Astrocyte (in vitro differentiated cells and primary cell): Measurements from ENCODE around the gene TANK. TPM values are rescaled to one million over a fixed set of nuclear protein-coding genes. Genes with fewer than 3 reads are reported as not detected.

Experiments
- DNase-seq: peaks from one replicate; pipeline ENCODE4 v3.0.0-alpha.2; 2010; ENCODE audit warnings: low read depth
- FAIRE-seq: peaks from 2 replicates; lab custom pipeline; 2011; peaks lifted over from hg19 to GRCh38; lab: Jason Lieb, UNC
- H2AFZ ChIP-seq: 2 replicates; pipeline ENCODE4 v1.6.0; 2012; ENCODE audit warnings: low read depth, low read length, inconsistent platforms
- H3K27ac ChIP-seq: 2 replicates; pipeline ENCODE4 v1.5.1; 2011; ENCODE audit warnings: low read depth, low read length, inconsistent platforms
- H3K27me3 ChIP-seq: 2 replicates; pipeline ENCODE4 v1.6.0; 2011; ENCODE audit warnings: low read length, inconsistent platforms; ENCODE audit not compliant: insufficient read depth
- H3K36me3 ChIP-seq: 2 replicates; pipeline ENCODE4 v1.5.1; 2011; ENCODE audit warnings: low read length, inconsistent platforms; ENCODE audit not compliant: insufficient read depth
- H3K4me1 ChIP-seq: 2 replicates; pipeline ENCODE4 v1.5.1; 2011; ENCODE audit warnings: low read length, inconsistent platforms; ENCODE audit not compliant: insufficient read depth
- H3K4me2 ChIP-seq: 2 replicates; pipeline ENCODE4 v1.6.0; 2012; ENCODE audit warnings: low read length, inconsistent platforms
- H3K4me3 ChIP-seq: 2 replicates; pipeline ENCODE4 v1.5.1; 2011; ENCODE audit warnings: low read depth, mild to moderate bottlenecking, low read length, inconsistent platforms; ENCODE audit not compliant: insufficient read depth
- H3K79me2 ChIP-seq: 2 replicates; pipeline ENCODE4 v1.6.0; 2012; ENCODE audit warnings: mild to moderate bottlenecking, low read length, inconsistent platforms; ENCODE audit not compliant: insufficient read depth
- H3K9ac ChIP-seq: 2 replicates; pipeline ENCODE4 v1.6.0; 2012; ENCODE audit warnings: mild to moderate bottlenecking, low read length, inconsistent platforms
- H3K9me3 ChIP-seq: 2 replicates; pipeline ENCODE4 v1.5.1; 2012; ENCODE audit warnings: low read depth, mild to moderate bottlenecking, low read length, inconsistent platforms; ENCODE audit not compliant: insufficient read depth
- H4K20me1 ChIP-seq: 2 replicates; pipeline ENCODE4 v1.6.0; 2012; ENCODE audit warnings: low read length, inconsistent platforms; ENCODE audit not compliant: insufficient read depth
- H3K27ac Mint-ChIP-seq: one replicate; pipeline ENCODE4 v1.8.0; 2021; ENCODE audit warnings: mild to moderate bottlenecking, mixed read lengths; ENCODE audit not compliant: unreplicated experiment
- H3K27me3 Mint-ChIP-seq: one replicate; pipeline ENCODE4 v1.8.0; 2021; ENCODE audit warnings: low read depth, mixed read lengths; ENCODE audit not compliant: unreplicated experiment
- H3K36me3 Mint-ChIP-seq: one replicate; pipeline ENCODE4 v1.8.0; 2021; ENCODE audit warnings: low read depth, mixed read lengths; ENCODE audit not compliant: unreplicated experiment
- H3K4me1 Mint-ChIP-seq: one replicate; pipeline ENCODE4 v1.8.0; 2021; ENCODE audit warnings: low read depth, mixed read lengths; ENCODE audit not compliant: unreplicated experiment
- H3K4me3 Mint-ChIP-seq: one replicate; pipeline ENCODE4 v1.8.0; 2021; ENCODE audit warnings: mild to moderate bottlenecking, moderate library complexity, mixed read lengths; ENCODE audit not compliant: unreplicated experiment
- H3K9me3 Mint-ChIP-seq: one replicate; pipeline ENCODE4 v1.8.0; 2021; ENCODE audit warnings: mild to moderate bottlenecking, mixed read lengths; ENCODE audit not compliant: unreplicated experiment
- EZH2 ChIP-seq: IDR thresholded peaks from 2 replicates; pipeline ENCODE4 v1.6.1; 2012; ENCODE audit warnings: mild to moderate bottlenecking, low read length, inconsistent platforms; ENCODE audit not compliant: insufficient read depth
- total RNA-seq: library from RNA; stranded (reverse); gene quantifications from 2 replicates; pipeline ENCODE4 v1.2.1, GENCODE V29; 2021
- TF ChIP-seq, protein P1 (sequence below): IDR thresholded peaks from 2 replicates; pipeline ENCODE4 v1.5.1; 2011; ENCODE audit warnings: low read depth, mild to moderate bottlenecking, inconsistent platforms, low read length, moderate library complexity; ENCODE audit not compliant: insufficient read depth

The TANK gene
- total RNA-seq, 1 donor from 2014 or later, result 55.7 TPM

DNA sequence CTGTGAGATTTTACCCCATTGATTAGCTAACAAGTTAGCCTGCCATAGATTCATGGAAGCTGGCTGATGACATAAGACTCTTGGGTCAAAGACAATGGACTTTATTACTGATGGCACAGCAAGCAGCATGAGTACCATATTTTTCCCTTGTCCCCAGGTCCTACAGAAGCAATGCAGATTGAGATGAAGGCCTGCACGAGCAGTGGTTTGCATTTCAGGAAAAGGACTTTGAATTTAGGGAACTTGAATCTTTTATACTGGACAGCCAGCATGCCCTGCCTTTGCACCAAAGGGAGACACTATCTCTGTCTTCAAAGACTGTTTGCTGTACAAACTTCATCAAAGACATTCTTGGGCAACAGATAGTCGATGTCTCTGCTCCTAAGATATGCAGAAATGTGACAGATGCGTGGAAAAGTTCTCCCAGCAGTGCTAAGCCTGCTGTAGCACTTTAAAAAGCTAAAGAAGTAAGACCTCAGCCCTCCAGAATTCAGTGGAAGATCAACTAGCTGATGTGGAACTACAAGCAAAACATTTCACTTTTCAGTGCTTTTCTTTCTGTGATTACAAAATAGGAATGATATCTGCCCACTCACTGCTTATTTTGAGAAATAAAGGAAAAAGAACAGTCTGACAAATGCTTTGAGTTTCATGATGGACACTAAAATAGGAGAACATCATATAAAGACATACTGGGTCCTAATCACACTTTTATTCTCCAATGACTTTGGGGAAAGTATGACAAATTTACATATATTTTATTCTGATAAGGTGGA is 44.4 kb upstream of the TANK start:
- Histone ChIP-seq H3K9me3 (no peaks in the 10 kb centered on the region), H3K27me3 (no peaks in the 10 kb centered on the region), H4K20me1 (no peaks in the 10 kb centered on the region), H3K4me1 (no peaks in the 10 kb centered on the region), H3K36me3 (no peaks in the 10 kb centered on the region), H2AFZ (peak overlapping the region; percentile 32), H3K79me2 (no peaks in the 10 kb centered on the region), H3K27ac (no peak overlapping the region), H3K9ac (no peak overlapping the region), H3K4me3 (no peak overlapping the region), H3K4me2 (no peak overlapping the region)
- peaks cover 2% of the 10 kb centered on the region for H3K36me3 Mint-ChIP-seq
- no peak overlapping the region for H3K4me3 Mint-ChIP-seq
- no peak for TF ChIP-seq EZH2
- TF ChIP-seq, protein P1, sequence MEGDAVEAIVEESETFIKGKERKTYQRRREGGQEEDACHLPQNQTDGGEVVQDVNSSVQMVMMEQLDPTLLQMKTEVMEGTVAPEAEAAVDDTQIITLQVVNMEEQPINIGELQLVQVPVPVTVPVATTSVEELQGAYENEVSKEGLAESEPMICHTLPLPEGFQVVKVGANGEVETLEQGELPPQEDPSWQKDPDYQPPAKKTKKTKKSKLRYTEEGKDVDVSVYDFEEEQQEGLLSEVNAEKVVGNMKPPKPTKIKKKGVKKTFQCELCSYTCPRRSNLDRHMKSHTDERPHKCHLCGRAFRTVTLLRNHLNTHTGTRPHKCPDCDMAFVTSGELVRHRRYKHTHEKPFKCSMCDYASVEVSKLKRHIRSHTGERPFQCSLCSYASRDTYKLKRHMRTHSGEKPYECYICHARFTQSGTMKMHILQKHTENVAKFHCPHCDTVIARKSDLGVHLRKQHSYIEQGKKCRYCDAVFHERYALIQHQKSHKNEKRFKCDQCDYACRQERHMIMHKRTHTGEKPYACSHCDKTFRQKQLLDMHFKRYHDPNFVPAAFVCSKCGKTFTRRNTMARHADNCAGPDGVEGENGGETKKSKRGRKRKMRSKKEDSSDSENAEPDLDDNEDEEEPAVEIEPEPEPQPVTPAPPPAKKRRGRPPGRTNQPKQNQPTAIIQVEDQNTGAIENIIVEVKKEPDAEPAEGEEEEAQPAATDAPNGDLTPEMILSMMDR, result no peak
- H3K27ac Mint-ChIP-seq, result no peak overlapping the region
- FAIRE-seq (no peak), DNase-seq (no peak)
- no peaks in the 10 kb centered on the region for H3K9me3 Mint-ChIP-seq
- peaks cover 3% of the 10 kb centered on the region for H3K27me3 Mint-ChIP-seq
- H3K4me1 Mint-ChIP-seq, result peaks cover 3% of the 10 kb centered on the region

- Mint-ChIP-seq H3K36me3 (peaks cover 2% of the 10 kb centered on the region), H3K4me3 (no peak overlapping the region), H3K27ac (no peak overlapping the region), H3K27me3 (peaks cover 3% of the 10 kb centered on the region), H3K4me1 (peaks cover 3% of the 10 kb centered on the region), H3K9me3 (no peaks in the 10 kb centered on the region)
- TF ChIP-seq EZH2, result no peak
- TF ChIP-seq, protein P1, result no peak
- H3K79me2 ChIP-seq, result no peaks in the 10 kb centered on the region
- no peak for FAIRE-seq
- no peaks in the 10 kb centered on the region for H3K27me3 ChIP-seq
- H3K4me1 ChIP-seq, result no peaks in the 10 kb centered on the region
- H3K4me3 ChIP-seq, result no peak overlapping the region
- H3K9ac ChIP-seq, result no peak overlapping the region
- H3K4me2 ChIP-seq, result no peak overlapping the region
- DNase-seq, result no peak
- no peaks in the 10 kb centered on the region for H4K20me1 ChIP-seq
- no peaks in the 10 kb centered on the region for H3K36me3 ChIP-seq
- H3K27ac ChIP-seq, result no peak overlapping the region
- no peaks in the 10 kb centered on the region for H3K9me3 ChIP-seq
- no peak overlapping the region for H2AFZ ChIP-seq
These were observed 43.7 kb upstream of the TANK start for GRCh38 chr2:161116509-161116908.

- Histone ChIP-seq H3K9ac (no peak overlapping the region), H3K79me2 (no peaks in the 10 kb centered on the region), H3K36me3 (no peaks in the 10 kb centered on the region), H2AFZ (no peak overlapping the region), H3K4me3 (no peak overlapping the region), H3K4me1 (peaks cover 1% of the 10 kb centered on the region), H3K9me3 (no peaks in the 10 kb centered on the region), H3K4me2 (no peak overlapping the region), H3K27ac (no peak overlapping the region), H3K27me3 (no peaks in the 10 kb centered on the region), H4K20me1 (no peaks in the 10 kb centered on the region)
- Mint-ChIP-seq H3K36me3 (peaks cover 2% of the 10 kb centered on the region), H3K9me3 (no peaks in the 10 kb centered on the region), H3K27me3 (peaks cover 3% of the 10 kb centered on the region), H3K4me1 (peaks cover 5% of the 10 kb centered on the region), H3K4me3 (no peak overlapping the region), H3K27ac (no peak overlapping the region)
- DNase-seq, result no peak
- FAIRE-seq, result no peak
- TF ChIP-seq, protein P1, result no peak
- no peak for TF ChIP-seq EZH2
These were observed 42.7 kb upstream of the TANK start for GRCh38 chr2:161117506-161117905.
